Esophagus squamous epithelium (tissue), 5 donors: Measurements from ENCODE around the gene IFT20. TPM values are rescaled to one million over a fixed set of nuclear protein-coding genes. Genes with fewer than 3 reads are reported as not detected.
A peak's percentile ranks its signal among the peaks of the same experiment; 100 is the strongest.

ENCODE experiments used
- DNase-seq: peaks from one replicate; lab custom pipeline; 2025; lab: John Stamatoyannopoulos, UW
- H3K27ac ChIP-seq, 4 donors: fragments of 200-600 bp; sonication (generic); one replicate each; pipeline ENCODE4 v1.5.1; 2016 to 2019; ENCODE audit warnings: mild to moderate bottlenecking in 1 of 4
- H3K27me3 ChIP-seq, 4 donors: fragments of 200-600 bp; sonication (generic); 1 replicate in 3 of 4; 2 replicates in 1 of 4; pipeline versions ENCODE4 v1.5.1 to v1.6.0; 2017 to 2021; ENCODE audit warnings: antibody characterized with exemption in 1 of 4
- H3K36me3 ChIP-seq, 3 donors: fragments of 200-600 bp; sonication (generic); one replicate each; pipeline ENCODE4 v1.5.1; 2016 to 2019
- H3K4me1 ChIP-seq, 3 donors: fragments of 200-600 bp; sonication (generic); one replicate each; pipeline ENCODE4 v1.5.1; 2017 to 2019
- H3K4me3 ChIP-seq, 4 donors: fragments of 200-600 bp; sonication (generic); 1 replicate in 3 of 4; 2 replicates in 1 of 4; pipeline ENCODE4 v1.5.1; 2016 to 2019; ENCODE audit warnings: mild to moderate bottlenecking in 2 of 4, moderate library complexity in 1 of 4
- H3K9me3 ChIP-seq, 3 donors: fragments of 200-600 bp; sonication (generic); one replicate each; pipeline ENCODE4 v1.5.1; 2016 to 2019
- CTCF ChIP-seq, 6 experiments: fragments of 450-650 bp in 4 of 6; fragments of 200-600 bp in 2 of 6; sonication (generic) in 2 of 6; IDR thresholded peaks; one replicate each; pipeline ENCODE4 v1.5.1; 2016 to 2019; ENCODE audit warnings: antibody characterized with exemption in 6 of 6, mild to moderate bottlenecking in 4 of 6, moderate library complexity in 4 of 6
- POLR2A ChIP-seq, 4 donors: fragments of 450-650 bp; IDR thresholded peaks; one replicate each; pipeline ENCODE4 v1.6.1; 2017; ENCODE audit warnings: antibody characterized with exemption in 4 of 4, mild to moderate bottlenecking in 4 of 4, moderate library complexity in 3 of 4
- WGBS, 2 donors: methylation state at CpG; one replicate each; pipeline ENCODE4 v1.1.5; 2018; 5-methylcytosine and 5-hydroxymethylcytosine counted together
- intact Hi-C: fragments of 100-400 bp; cut with DNase I; formaldehyde crosslinking; loops from one replicate; pipeline ENCODE4 v1.15.0; 2022
- total RNA-seq, 4 donors: library from RNA; depleted of rRNA; stranded (reverse); fragments of >200 nt; gene quantifications; one replicate each; pipeline ENCODE4 v1.1.0, GENCODE V29; 2016
- donor health status: DM: yes; HTN: yes; CAD: no.

IFT20 gene
- total RNA-seq, 4 donors from 2014 or later, result 8.5 to 31.5 (median 17.1) TPM

- H3K27ac ChIP-seq, result peak overlapping the region; percentile 30 to 80 (median 78)
- peaks cover 12 to 36% (median 17%) of the 10 kb centered on the region in 3 donors for H3K4me1 ChIP-seq
- DNase-seq, result no peak
- peaks cover 0 to 10% (median 0%) of the 10 kb centered on the region in 4 donors for H3K27me3 ChIP-seq
- no peaks in the 10 kb centered on the region for H3K9me3 ChIP-seq
- peak overlapping the region in 1 of 4 donors; percentile 69 for H3K4me3 ChIP-seq
- whole genome bisulfite sequencing, 2 donors, result 18 to 56% methylated on average over 1 of the region's 1 CpG
- no peak for TF ChIP-seq POLR2A (IDR thresholded peaks at IDR 0.05)
- TF ChIP-seq CTCF (IDR thresholded peaks at IDR 0.05), result no peak
- intact Hi-C loops, result no loop called here
- H3K36me3 ChIP-seq, result no peaks in the 10 kb centered on the region
Measured at GRCh38 chr17:28370744-28371103, 35.5 kb upstream of the IFT20 start.

GRCh38 chr17:28370035-28370743 is 34.9 kb upstream of the IFT20 start, which contains the start of gene VTN:
TSS of gene VTN (minus strand) at chr17:28370307. CDS start at chr17:28370203, 104 bp downstream.
- TF ChIP-seq CTCF (IDR thresholded peaks at IDR 0.05) (no peak), POLR2A (IDR thresholded peaks at IDR 0.05) (no peak)
- Histone ChIP-seq H3K36me3 (peaks cover 0 to 3% (median 0%) of the 10 kb centered on the region in 3 donors), H3K4me3 (peak within 1 kb of the TSS; percentile 38 to 69 (median 56)), H3K27ac (peak within 1 kb of the TSS; percentile 30 to 80 (median 78)), H3K9me3 (no peaks in the 10 kb centered on the region), H3K27me3 (peaks cover 0 to 10% (median 0%) of the 10 kb centered on the region in 4 donors), H3K4me1 (peaks cover 12 to 36% (median 17%) of the 10 kb centered on the region in 3 donors)
- no peak for DNase-seq
- 0 to 3% methylated on average over 1 to 2 of the region's 8 CpGs for WGBS, 2 donors
- intact Hi-C loops, result no loop called here

GRCh38 chr17:28369684-28370034 is 34.4 kb upstream of the IFT20 start:
- TF ChIP-seq CTCF (IDR thresholded peaks at IDR 0.05) (no peak), POLR2A (IDR thresholded peaks at IDR 0.05) (no peak)
- no peak for DNase-seq
- Histone ChIP-seq H3K36me3 (peaks cover 0 to 8% (median 0%) of the 10 kb centered on the region in 3 donors), H3K27ac (peak overlapping the region in 2 of 4 donors; percentile 78 to 80), H3K27me3 (peaks cover 0 to 10% (median 0%) of the 10 kb centered on the region in 4 donors), H3K4me1 (peaks cover 12 to 36% (median 17%) of the 10 kb centered on the region in 3 donors), H3K9me3 (no peaks in the 10 kb centered on the region), H3K4me3 (no peak overlapping the region)
- 52% methylated on average over 5 of the region's 10 CpGs; no CpG with 5 or more reads in 1 of the 2 donors for WGBS, 2 donors
- intact Hi-C loops, result no loop called here

GRCh38 chr17:28368915-28369683 is 33.8 kb upstream of the IFT20 start:
- intact Hi-C loops, result no loop called here
- H3K9me3 ChIP-seq, result no peaks in the 10 kb centered on the region
- WGBS, 2 donors, result 64 to 80% methylated on average over 2 to 5 of the region's 23 CpGs

More at GRCh38 chr17:28368915-28369683, 33.8 kb upstream of the IFT20 start:
- TF ChIP-seq POLR2A (IDR thresholded peaks at IDR 0.05) (no peak), CTCF (IDR thresholded peaks at IDR 0.05) (no peak)
- Histone ChIP-seq H3K36me3 (peaks cover 0 to 14% (median 0%) of the 10 kb centered on the region in 3 donors), H3K4me1 (peaks cover 12 to 36% (median 17%) of the 10 kb centered on the region in 3 donors), H3K27me3 (peaks cover 0 to 10% (median 0%) of the 10 kb centered on the region in 4 donors), H3K4me3 (no peak overlapping the region), H3K27ac (no peak overlapping the region)
- DNase-seq, result no peak
